Large intestine (tissue), 3 donors: ENCODE measurements around the gene TBC1D23. TPM values are rescaled to one million over a fixed set of nuclear protein-coding genes. Genes with fewer than 3 reads are reported as not detected.

Source experiments
- DNase-seq, 2 donors: peaks; one replicate each; pipeline versions ENCODE4 v3.0.0 to v3.0.0-alpha.2; 2013
- H3K27ac ChIP-seq: one replicate; pipeline ENCODE4 v1.5.1; 2013; ENCODE audit warnings: low read length
- H3K27me3 ChIP-seq: 2 replicates; pipeline ENCODE4 v1.6.1; 2013; ENCODE audit warnings: low read length; ENCODE audit not compliant: control insufficient read depth, insufficient read depth
- H3K36me3 ChIP-seq: 2 replicates; pipeline ENCODE4 v1.6.1; 2013; ENCODE audit warnings: low read length; ENCODE audit not compliant: control insufficient read depth, insufficient read depth
- H3K4me1 ChIP-seq: one replicate; pipeline ENCODE4 v1.6.1; 2013; ENCODE audit warnings: low read length; ENCODE audit not compliant: control insufficient read depth, insufficient read depth
- H3K4me3 ChIP-seq: one replicate; pipeline ENCODE4 v1.5.1; 2013; ENCODE audit warnings: low read length
- H3K9me3 ChIP-seq: one replicate; pipeline ENCODE4 v1.6.1; 2013; ENCODE audit warnings: mild to moderate bottlenecking, low read depth, low read length, moderate library complexity; ENCODE audit not compliant: control insufficient read depth
- WGBS: methylation state at CpG from one replicate; pipeline ENCODE4 v1.1.5; 2013; ENCODE audit warnings: low lambda C conversion rate; ENCODE audit not compliant: insufficient coverage; 5-methylcytosine and 5-hydroxymethylcytosine counted together
- polyA plus RNA-seq: library from polyadenylated mRNA; unstranded; fragments of 120-200 nt; gene quantifications from one replicate; pipeline ENCODE4 v1.2.1, GENCODE V29; 2013

Gene TBC1D23
- polyA plus RNA-seq, 1 donor, result 37.1 TPM

GRCh38 chr3:100364421-100364820, 103.6 kb downstream of the TBC1D23 start:
- H3K9me3 ChIP-seq, result no peaks in the 10 kb centered on the region

DNA sequence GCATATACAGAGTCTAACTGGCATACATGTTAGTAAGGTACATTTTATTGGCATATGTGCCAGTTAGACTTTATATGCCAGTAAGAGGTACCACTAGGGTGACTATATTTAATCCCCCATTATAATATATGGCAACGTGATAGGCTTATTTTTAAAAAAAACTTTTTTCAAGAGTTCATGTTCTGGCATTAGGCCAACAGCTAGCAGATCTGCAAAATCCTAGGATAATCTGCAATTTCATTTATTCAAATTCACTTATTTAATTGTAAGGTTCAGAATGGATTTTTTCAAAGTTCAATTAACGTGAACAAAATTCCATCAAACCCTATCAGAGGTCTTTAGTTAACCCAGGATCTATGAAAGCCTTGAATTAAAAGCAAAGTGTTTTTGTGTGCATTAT, 105.6 kb downstream of the TBC1D23 start:
- H3K27ac ChIP-seq, result no peak overlapping the region
- DNase-seq, result no peak
- no peak overlapping the region for H3K4me3 ChIP-seq
- H3K4me1 ChIP-seq, result no peaks in the 10 kb centered on the region
- 100% methylated on average over 2 of the region's 2 CpGs for WGBS
- no peaks in the 10 kb centered on the region for H3K27me3 ChIP-seq
- peaks cover 60% of the 10 kb centered on the region for H3K36me3 ChIP-seq
- H3K9me3 ChIP-seq, result no peaks in the 10 kb centered on the region

More at GRCh38 chr3:100364421-100364820, 103.6 kb downstream of the TBC1D23 start:
- Histone ChIP-seq H3K27me3 (no peaks in the 10 kb centered on the region), H3K36me3 (peaks cover 54% of the 10 kb centered on the region), H3K27ac (no peak overlapping the region), H3K4me3 (no peak overlapping the region), H3K4me1 (no peaks in the 10 kb centered on the region)
- 100% methylated on average over 1 of the region's 3 CpGs for WGBS
- DNase-seq, result no peak

DNA sequence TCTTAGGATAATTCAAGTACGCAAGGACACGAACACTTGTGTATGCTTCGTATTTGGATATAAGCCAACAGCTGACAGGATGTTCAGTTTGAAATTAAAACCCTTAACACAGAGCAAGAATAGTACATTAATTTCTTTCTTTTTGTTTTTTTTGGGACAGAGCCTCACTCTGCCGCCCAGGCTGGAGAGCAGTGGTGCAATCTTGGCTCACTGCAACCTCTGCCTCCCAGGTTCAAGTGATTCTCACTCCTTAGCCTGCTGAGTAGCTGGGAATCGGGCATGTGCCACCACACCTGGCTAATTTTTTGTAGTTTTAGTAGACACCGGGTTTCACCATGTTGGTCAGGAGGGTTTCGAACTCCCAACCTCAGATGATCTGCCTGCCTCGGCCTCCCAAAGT, 107.6 kb downstream of the TBC1D23 start:
- Histone ChIP-seq H3K4me3 (no peak overlapping the region), H3K9me3 (no peaks in the 10 kb centered on the region), H3K27ac (no peak overlapping the region), H3K27me3 (no peaks in the 10 kb centered on the region), H3K4me1 (no peaks in the 10 kb centered on the region), H3K36me3 (peaks cover 63% of the 10 kb centered on the region)
- DNase-seq, result no peak
- 100% methylated on average over 3 of the region's 8 CpGs for WGBS

GRCh38 chr3:100370756-100371155, 110.0 kb downstream of the TBC1D23 start:
- Histone ChIP-seq H3K27ac (no peak overlapping the region), H3K27me3 (no peaks in the 10 kb centered on the region), H3K36me3 (peaks cover 56% of the 10 kb centered on the region), H3K4me3 (no peak overlapping the region), H3K9me3 (no peaks in the 10 kb centered on the region), H3K4me1 (no peaks in the 10 kb centered on the region)
- no peak for DNase-seq
- no CpG with 5 or more reads among the region's 1 CpG for WGBS

DNA sequence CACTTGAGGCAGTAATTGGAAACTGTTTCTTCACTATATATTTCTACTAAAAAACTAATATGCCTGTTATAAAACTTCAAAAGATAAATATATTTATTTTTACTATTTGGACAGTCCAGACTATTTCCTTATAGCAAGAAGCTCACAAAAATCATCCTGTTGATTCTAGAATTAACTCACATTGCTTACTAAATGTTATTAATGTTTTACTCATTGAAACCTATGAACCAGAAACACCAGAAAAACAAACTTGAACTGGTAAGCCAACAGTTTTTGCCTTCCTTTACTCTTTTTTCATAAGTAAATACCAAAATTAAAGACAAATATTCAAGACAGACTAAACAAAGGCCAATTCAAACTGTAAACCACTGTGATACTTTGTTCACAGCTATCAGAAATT, 113.7 kb downstream of the TBC1D23 start:
- Histone ChIP-seq H3K36me3 (peaks cover 56% of the 10 kb centered on the region), H3K4me3 (no peak overlapping the region), H3K9me3 (no peaks in the 10 kb centered on the region), H3K27me3 (no peaks in the 10 kb centered on the region), H3K27ac (no peak overlapping the region), H3K4me1 (no peaks in the 10 kb centered on the region)
- DNase-seq, result no peak

Other genes starting within 250 kb of the TBC1D23 start
- 36.3 TPM for gene FILIP1L, start 146.5 kb upstream of the TBC1D23 start, polyA plus RNA-seq
- 78.8 TPM for gene NIT2, start 73.8 kb downstream of the TBC1D23 start, polyA plus RNA-seq
- 64.0 TPM for gene TOMM70, start 140.1 kb downstream of the TBC1D23 start, polyA plus RNA-seq
- gene LNP1, start 140.5 kb downstream of the TBC1D23 start, polyA plus RNA-seq, result 2.2 TPM
- 10.6 TPM for gene TMEM45A, start 231.6 kb downstream of the TBC1D23 start, polyA plus RNA-seq